OCI-LY7 (cell line): ENCODE measurements around the gene STXBP6.

ENCODE experiments used
- EZH2phosphoT487 ChIP-seq: fragments of 200-600 bp; sonication (generic); IDR thresholded peaks from 2 replicates; pipeline ENCODE4 v1.6.1; 2018; ENCODE audit warnings: low read depth, borderline replicate concordance, mild to moderate bottlenecking, mixed run types, antibody characterized with exemption, low read length, moderate library complexity, mixed read lengths
- TF ChIP-seq, protein P1 (sequence below): fragments of 200-600 bp; sonication (generic); conservative IDR thresholded peaks from 2 replicates; pipeline ENCODE4 v1.5.1; 2014; ENCODE audit warnings: mild to moderate bottlenecking, antibody characterized with exemption, low read length, moderate library complexity, mixed read lengths

DNA sequence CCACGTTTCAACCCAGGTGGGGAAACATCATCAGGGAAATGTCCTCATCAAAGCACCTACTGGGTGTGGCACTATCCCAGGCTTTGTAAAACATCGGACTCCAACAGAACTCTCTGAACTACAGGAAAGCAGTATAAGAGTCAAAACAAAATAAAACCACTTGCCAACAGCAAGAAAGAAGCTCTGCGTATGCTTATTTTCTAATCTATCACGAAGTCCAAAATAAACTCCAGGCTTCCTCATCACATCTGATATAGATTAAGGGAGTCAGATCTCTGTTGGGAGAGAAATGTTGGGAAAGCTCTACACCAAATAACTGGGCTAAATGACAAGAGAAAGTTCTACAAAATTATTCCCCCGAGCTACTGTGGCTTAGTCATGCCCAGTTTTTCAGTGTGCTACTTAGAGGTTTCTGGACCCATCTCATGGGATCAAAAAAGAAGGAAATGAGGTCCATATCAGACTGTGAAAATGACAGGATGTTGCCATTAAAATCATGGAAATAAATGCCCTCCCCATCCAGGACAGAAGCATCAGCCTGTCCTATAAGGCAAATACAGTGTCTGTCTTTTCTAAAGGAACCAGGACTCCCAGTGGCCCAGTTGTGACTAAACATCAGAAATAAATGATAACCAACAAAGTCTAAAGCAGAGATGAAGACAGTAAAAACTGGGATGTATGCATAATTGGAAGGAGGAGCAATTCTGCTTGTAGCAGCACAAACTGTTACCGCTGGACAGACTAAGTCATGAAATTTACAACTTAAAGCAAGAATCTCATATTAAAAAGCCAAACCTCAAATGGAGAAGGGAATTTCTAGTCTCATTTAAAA is 149.5 kb downstream of the STXBP6 start:
- no peak for TF ChIP-seq EZH2phosphoT487
- TF ChIP-seq, protein P1, sequence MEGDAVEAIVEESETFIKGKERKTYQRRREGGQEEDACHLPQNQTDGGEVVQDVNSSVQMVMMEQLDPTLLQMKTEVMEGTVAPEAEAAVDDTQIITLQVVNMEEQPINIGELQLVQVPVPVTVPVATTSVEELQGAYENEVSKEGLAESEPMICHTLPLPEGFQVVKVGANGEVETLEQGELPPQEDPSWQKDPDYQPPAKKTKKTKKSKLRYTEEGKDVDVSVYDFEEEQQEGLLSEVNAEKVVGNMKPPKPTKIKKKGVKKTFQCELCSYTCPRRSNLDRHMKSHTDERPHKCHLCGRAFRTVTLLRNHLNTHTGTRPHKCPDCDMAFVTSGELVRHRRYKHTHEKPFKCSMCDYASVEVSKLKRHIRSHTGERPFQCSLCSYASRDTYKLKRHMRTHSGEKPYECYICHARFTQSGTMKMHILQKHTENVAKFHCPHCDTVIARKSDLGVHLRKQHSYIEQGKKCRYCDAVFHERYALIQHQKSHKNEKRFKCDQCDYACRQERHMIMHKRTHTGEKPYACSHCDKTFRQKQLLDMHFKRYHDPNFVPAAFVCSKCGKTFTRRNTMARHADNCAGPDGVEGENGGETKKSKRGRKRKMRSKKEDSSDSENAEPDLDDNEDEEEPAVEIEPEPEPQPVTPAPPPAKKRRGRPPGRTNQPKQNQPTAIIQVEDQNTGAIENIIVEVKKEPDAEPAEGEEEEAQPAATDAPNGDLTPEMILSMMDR, result no peak
